Measurements from ENCODE around the gene PDCD1. TPM values are rescaled to one million over a fixed set of nuclear protein-coding genes. Genes with fewer than 3 reads are reported as not detected.
"Not testable (repeated sequence)": the region's sequence is repeated elsewhere in the genome, so short reads cannot be mapped to it uniquely, and the experiment has no call there.

The PDCD1 gene
- total RNA-seq, 1 donor from 2014 or later, result not detected

- TF ChIP-seq CTCF (IDR thresholded peaks at IDR 0.05; ENCODE audit: unreplicated experiment), result peak; percentile 60
- Mint-ChIP-seq H3K4me3 (ENCODE audit: unreplicated experiment) (no peak overlapping the region), H3K36me3 (ENCODE audit: low read depth, unreplicated experiment) (peaks cover 7% of the 10 kb centered on the region), H3K9me3 (ENCODE audit: unreplicated experiment) (no peaks in the 10 kb centered on the region), H3K27ac (ENCODE audit: unreplicated experiment) (no peak overlapping the region), H3K27me3 (ENCODE audit: unreplicated experiment) (peaks cover 6% of the 10 kb centered on the region), H3K4me1 (ENCODE audit: unreplicated experiment) (peaks cover 11% of the 10 kb centered on the region)
- DNase-seq (ENCODE audit: low spot score), result peak; percentile 86
Observed at GRCh38 chr2:241877989-241878970, 19.6 kb upstream of the PDCD1 start.

- no peak for DNase-seq (ENCODE audit: low spot score)
- Mint-ChIP-seq H3K9me3 (ENCODE audit: unreplicated experiment) (no peaks in the 10 kb centered on the region), H3K4me1 (ENCODE audit: unreplicated experiment) (peaks cover 4% of the 10 kb centered on the region), H3K27me3 (ENCODE audit: unreplicated experiment) (peaks cover 2% of the 10 kb centered on the region), H3K4me3 (ENCODE audit: unreplicated experiment) (no peak overlapping the region), H3K27ac (ENCODE audit: unreplicated experiment) (no peak overlapping the region), H3K36me3 (ENCODE audit: low read depth, unreplicated experiment) (peaks cover 3% of the 10 kb centered on the region)
- TF ChIP-seq CTCF (IDR thresholded peaks at IDR 0.05; ENCODE audit: unreplicated experiment), result no peak
Observed at GRCh38 chr2:241877197-241877685, 18.5 kb upstream of the PDCD1 start.

GRCh38 chr2:241876528-241877196 is 18.0 kb upstream of the PDCD1 start:
- H3K9me3 Mint-ChIP-seq (ENCODE audit: unreplicated experiment), result no peaks in the 10 kb centered on the region
- peaks cover 4% of the 10 kb centered on the region for H3K4me1 Mint-ChIP-seq (ENCODE audit: unreplicated experiment)
- no peak for DNase-seq (ENCODE audit: low spot score)
- H3K36me3 Mint-ChIP-seq (ENCODE audit: low read depth, unreplicated experiment), result peaks cover 3% of the 10 kb centered on the region
- TF ChIP-seq CTCF (IDR thresholded peaks at IDR 0.05; ENCODE audit: unreplicated experiment), result no peak
- no peak overlapping the region for H3K27ac Mint-ChIP-seq (ENCODE audit: unreplicated experiment)
- peaks cover 2% of the 10 kb centered on the region for H3K27me3 Mint-ChIP-seq (ENCODE audit: unreplicated experiment)
- no peak overlapping the region for H3K4me3 Mint-ChIP-seq (ENCODE audit: unreplicated experiment)

- H3K27ac Mint-ChIP-seq (ENCODE audit: unreplicated experiment); H3K9me3 Mint-ChIP-seq (ENCODE audit: unreplicated experiment); H3K4me3 Mint-ChIP-seq (ENCODE audit: unreplicated experiment); DNase-seq (ENCODE audit: low spot score); H3K27me3 Mint-ChIP-seq (ENCODE audit: unreplicated experiment); H3K4me1 Mint-ChIP-seq (ENCODE audit: unreplicated experiment); H3K36me3 Mint-ChIP-seq (ENCODE audit: low read depth, unreplicated experiment): not testable (repeated sequence)
- TF ChIP-seq CTCF (IDR thresholded peaks at IDR 0.05; ENCODE audit: unreplicated experiment), result peak; percentile 40
Observed at GRCh38 chr2:241875754-241876527, 17.2 kb upstream of the PDCD1 start.
